GM19238 (cell line): ENCODE results near the gene UBE2E2.

Experiments used
- DNase-seq: peaks from one replicate; pipeline ENCODE4 v3.0.0; 2011; ENCODE audit warnings: low spot score; ENCODE audit not compliant: insufficient read length

Gene UBE2E2

GRCh38 chr3:23239211-23240068, 36.3 kb downstream of the UBE2E2 start:
- no peak for DNase-seq

GRCh38 chr3:23240171-23240785, 37.2 kb downstream of the UBE2E2 start:
- no peak for DNase-seq

- DNase-seq = no peak
These were observed 38.1 kb downstream of the UBE2E2 start for GRCh38 chr3:23241256-23241655.

- no peak for DNase-seq
These were observed 39.0 kb downstream of the UBE2E2 start for GRCh38 chr3:23242106-23242505.

GRCh38 chr3:23244324-23245041, 41.4 kb downstream of the UBE2E2 start:
- DNase-seq = no peak

- DNase-seq = no peak
These were observed 43.5 kb downstream of the UBE2E2 start for GRCh38 chr3:23246651-23247050.

- no peak for DNase-seq
These were observed 45.5 kb downstream of the UBE2E2 start for GRCh38 chr3:23248594-23249131.

GRCh38 chr3:23249961-23250360, 46.8 kb downstream of the UBE2E2 start:
- DNase-seq = no peak

GRCh38 chr3:23252122-23252521, 49.0 kb downstream of the UBE2E2 start:
- DNase-seq = no peak

GRCh38 chr3:23253214-23253613, 50.1 kb downstream of the UBE2E2 start:
- DNase-seq = no peak

GRCh38 chr3:23254282-23254681, 51.2 kb downstream of the UBE2E2 start:
- no peak for DNase-seq

GRCh38 chr3:23254835-23255234, 51.7 kb downstream of the UBE2E2 start:
- DNase-seq = no peak

GRCh38 chr3:23256741-23257435, 53.8 kb downstream of the UBE2E2 start:
- no peak for DNase-seq

- no peak for DNase-seq
These were observed 55.0 kb downstream of the UBE2E2 start for GRCh38 chr3:23258110-23258509.

GRCh38 chr3:23259515-23259914, 56.4 kb downstream of the UBE2E2 start:
- no peak for DNase-seq

- DNase-seq = no peak
These were observed 59.6 kb downstream of the UBE2E2 start for GRCh38 chr3:23262766-23263165.

- DNase-seq = no peak
These were observed 60.7 kb downstream of the UBE2E2 start for GRCh38 chr3:23263796-23264195.

GRCh38 chr3:23264413-23264812, 61.3 kb downstream of the UBE2E2 start:
- DNase-seq = no peak

GRCh38 chr3:23270423-23270822, 67.3 kb downstream of the UBE2E2 start:
- no peak for DNase-seq

GRCh38 chr3:23271876-23272741, 69.0 kb downstream of the UBE2E2 start:
- no peak for DNase-seq
